Muscle of arm (tissue), 14 donors: ENCODE results near the gene FAM209A. TPM values are rescaled to one million over a fixed set of nuclear protein-coding genes. Genes with fewer than 3 reads are reported as not detected.
"Not testable (repeated sequence)": the region's sequence is repeated elsewhere in the genome, so short reads cannot be mapped to it uniquely, and the experiment has no call there.

Source experiments
- DNase-seq: peaks from one replicate; pipeline ENCODE4 v3.0.0-alpha.2; 2013
- long read RNA-seq, 11 donors: transcript quantifications; one replicate each; lab custom pipeline, GENCODE V29; 2026
- polyA plus RNA-seq, 12 donors: library from polyadenylated mRNA; unstranded; fragments of 120-200 nt; gene quantifications; one replicate each; pipeline ENCODE4 v1.2.1, GENCODE V29; 2013; ENCODE audit not compliant: insufficient read length in 12 of 12

The FAM209A gene, protein sequence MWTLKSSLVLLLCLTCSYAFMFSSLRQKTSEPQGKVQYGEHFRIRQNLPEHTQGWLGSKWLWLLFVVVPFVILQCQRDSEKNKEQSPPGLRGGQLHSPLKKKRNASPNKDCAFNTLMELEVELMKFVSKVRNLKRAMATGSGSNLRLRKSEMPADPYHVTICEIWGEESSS
- polyA plus RNA-seq = under 1 TPM in 3 of 12 donors, not detected in 9; 0.24 to 0.45 (median 0.25) TPM
- long read RNA-seq, donor 1 = 0 reads
- long read RNA-seq, donor 2 = 0 reads
- long read RNA-seq, donor 3 = 0 reads
- long read RNA-seq, donor 4 = 0 reads
- long read RNA-seq, donor 5 = 0 reads
- long read RNA-seq, donor 6 = 0 reads
- long read RNA-seq, donor 7 = 0 reads
- long read RNA-seq, donor 8 = 0 reads
- long read RNA-seq, donor 9 = 0 reads
- long read RNA-seq, donor 10 = 0 reads
- long read RNA-seq, donor 11, partial matches to known transcripts = 8 of 8 reads
- long read RNA-seq, donor 11, other reads (novel, unspliced or antisense) = 0 of 8 reads

DNA sequence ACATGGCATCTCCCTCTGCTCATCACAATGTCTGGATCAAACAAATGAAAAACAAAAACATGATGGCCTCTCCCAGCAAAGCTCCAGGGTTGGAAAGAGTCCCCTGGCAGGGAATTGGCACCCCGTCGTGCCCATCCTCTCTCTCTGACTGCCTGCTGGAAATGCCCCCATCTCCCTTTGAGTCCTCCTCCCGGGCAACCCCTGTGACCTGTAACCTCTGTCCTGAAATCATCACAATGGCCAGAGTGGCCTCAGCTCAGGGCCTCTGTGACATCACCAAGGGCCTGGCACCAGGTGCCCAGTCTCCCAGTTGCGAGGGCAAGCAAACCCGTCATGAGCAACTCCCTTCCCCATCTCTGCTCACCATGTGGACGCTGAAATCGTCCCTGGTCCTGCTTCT is at the start of gene FAM209A:
Gene FAM209A (plus strand): TSS at position 301 of the 400 bp plus-strand sequence. CDS start 65 bp downstream, at position 366.
- not testable (repeated sequence) for DNase-seq

DNA sequence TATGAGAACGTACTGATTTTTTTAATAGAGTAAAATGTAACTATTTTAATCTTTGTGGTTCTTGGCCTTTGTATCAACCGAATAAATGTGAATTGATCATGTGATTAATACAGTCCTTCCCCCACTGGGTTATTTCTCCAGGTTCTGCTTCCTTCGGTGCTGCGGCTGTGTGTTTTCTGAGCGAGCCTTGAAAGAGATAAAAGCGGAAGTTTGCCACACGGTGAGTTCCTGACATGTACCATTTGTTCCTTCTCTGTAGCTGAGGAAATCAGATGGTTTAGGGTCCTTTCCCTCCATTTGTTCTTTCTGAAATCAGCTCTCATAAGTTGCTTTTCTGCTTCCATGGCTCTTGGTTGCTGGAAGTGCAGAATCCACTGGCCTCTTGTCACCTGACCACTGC is 40.6 kb upstream of the FAM209A start:
- DNase-seq = no peak

DNA sequence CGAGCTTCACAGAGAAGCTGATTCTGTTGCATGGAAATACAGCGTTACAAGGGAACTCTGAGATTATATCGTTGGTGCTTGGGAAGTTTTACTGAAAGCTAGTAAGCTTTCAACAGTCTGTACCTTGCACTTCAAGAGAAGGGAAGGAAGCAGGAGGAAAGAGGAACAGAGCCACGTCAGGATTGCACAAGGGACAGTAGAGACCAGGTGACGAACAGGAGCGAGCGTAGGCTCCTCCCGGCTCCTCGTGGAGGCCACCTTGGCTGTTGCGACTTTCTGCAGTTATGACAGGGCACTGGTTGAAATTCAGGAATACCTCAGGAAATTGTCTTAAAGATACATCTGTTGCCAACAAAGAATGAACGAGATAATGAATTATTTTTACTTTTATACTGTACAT is 37.3 kb upstream of the FAM209A start:
- DNase-seq = no peak

DNA sequence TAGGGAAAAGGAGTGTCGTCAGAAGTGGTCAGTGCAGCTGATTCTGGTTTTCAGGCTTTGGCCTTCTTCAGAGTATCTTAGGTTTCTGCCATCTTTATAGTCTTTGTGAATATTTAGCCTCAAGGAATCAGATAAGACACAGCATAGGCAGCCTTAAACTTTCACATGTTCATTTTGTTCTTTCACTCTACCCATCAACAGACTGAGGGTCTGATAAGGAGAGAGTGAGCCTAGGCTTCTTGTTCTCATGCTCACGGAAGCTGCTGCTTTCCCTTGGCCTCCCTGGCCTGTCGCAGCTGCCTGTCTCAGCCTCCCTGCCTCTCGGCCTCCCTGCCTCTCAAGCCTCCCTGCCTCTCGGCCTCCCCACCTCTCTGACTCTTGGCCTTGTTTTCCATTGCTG is 36.0 kb upstream of the FAM209A start:
- no peak for DNase-seq

DNA sequence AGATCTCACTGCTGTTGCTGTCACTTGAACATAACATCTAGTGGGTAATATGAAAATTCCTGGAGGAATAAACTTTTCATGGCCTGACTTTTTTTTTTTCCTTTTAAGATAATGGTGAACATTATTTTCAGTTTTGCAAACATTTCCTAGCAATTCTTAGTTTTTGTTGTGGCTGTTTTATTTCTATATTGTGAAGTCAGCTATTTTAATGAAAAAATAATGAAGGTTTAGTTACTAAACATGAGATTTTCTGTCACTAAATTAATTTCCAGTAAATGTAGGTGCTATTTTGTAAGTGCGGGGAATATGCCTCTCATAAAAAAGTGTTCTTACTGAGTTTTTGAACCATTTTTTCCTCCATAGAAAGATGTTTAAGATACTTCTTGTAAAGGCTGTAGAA is 23.4 kb upstream of the FAM209A start:
- no peak for DNase-seq

DNA sequence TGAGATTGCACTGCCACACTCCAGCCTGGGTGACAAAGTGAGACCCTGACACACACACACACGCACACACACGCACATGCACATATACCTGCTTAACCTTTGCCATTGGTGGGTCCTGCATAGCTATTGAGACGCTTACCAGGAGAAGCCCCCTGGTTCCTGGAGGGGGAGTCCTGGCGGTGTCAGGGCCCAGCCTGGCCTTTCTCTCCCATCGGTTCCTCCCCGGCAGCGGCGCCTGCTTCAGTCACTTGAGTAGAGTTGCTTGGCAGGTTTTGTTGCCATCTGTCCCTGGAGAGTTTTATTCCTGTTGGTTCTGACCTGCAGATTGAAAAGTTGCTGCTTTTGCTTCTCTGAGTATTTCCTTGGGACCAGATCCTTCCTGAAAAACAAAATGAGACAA is 20.6 kb upstream of the FAM209A start:
- DNase-seq = no peak

DNA sequence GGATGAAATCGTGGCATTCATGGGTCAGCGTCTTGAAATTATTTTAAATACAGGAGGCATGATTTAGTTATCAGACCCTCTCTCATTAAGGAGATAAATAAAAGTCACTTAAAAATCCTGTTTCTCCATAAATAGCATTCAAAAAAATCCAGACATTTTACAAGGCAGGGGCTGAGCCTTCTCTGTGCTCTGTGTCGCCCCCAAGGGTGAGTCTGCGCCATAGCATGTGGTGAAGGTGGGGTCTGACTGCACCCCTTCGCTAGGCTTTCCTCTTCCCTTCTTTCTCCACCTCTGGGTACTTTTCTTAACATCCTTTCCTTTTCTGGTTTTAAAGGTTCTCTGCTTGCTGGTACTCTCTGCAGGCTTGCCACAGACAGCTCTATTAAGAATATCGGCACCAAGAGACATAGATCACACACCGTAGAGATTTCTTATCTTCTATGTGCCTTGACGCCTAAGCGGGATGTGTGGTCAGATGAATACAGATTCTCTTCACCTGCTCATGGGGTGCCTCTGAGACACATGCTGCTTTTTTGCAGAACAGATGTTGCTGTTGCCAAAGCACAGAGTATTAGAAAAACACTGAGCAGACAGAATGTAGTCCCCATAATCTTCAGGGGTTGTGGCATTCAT is 20.1 kb upstream of the FAM209A start:
- DNase-seq = no peak

DNA sequence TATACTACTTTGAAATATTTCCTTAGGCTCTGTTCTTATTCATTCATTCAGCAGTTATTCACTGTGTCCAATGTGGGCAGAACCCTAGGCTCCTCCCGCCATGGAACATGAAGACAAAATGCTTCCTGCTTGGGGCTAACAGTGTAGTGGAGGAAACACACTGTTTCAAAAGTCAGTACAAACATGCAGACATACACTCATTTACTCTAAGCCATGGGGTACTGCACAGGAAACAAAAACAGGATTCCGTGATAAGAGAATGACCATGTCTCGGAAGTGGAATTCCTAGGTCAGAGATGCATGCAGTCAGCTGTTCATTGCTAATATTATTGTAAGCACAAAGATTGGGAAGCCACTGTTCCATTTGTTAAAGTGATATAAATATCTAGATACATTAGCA is 18.4 kb upstream of the FAM209A start:
- no peak for DNase-seq

DNA sequence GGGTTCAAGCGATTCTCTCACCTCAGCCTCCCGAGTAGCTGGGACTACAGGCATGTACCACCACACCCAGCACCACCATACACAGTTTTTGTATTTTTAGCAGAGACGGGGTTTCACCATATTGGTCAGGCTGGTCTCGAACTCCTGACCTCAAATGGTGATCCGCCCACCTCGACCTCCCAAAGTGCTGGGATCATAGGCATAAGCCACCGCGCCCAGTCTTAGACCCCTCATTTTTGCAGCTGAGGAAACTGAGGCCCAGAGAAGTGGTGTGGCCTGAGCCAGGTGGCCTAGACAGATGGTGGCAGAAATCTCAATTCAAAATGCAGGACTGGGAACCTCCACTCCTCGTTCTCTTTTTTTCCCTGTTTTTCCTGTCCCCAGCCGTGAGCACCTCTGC is 12.6 kb upstream of the FAM209A start:
- DNase-seq = no peak

DNA sequence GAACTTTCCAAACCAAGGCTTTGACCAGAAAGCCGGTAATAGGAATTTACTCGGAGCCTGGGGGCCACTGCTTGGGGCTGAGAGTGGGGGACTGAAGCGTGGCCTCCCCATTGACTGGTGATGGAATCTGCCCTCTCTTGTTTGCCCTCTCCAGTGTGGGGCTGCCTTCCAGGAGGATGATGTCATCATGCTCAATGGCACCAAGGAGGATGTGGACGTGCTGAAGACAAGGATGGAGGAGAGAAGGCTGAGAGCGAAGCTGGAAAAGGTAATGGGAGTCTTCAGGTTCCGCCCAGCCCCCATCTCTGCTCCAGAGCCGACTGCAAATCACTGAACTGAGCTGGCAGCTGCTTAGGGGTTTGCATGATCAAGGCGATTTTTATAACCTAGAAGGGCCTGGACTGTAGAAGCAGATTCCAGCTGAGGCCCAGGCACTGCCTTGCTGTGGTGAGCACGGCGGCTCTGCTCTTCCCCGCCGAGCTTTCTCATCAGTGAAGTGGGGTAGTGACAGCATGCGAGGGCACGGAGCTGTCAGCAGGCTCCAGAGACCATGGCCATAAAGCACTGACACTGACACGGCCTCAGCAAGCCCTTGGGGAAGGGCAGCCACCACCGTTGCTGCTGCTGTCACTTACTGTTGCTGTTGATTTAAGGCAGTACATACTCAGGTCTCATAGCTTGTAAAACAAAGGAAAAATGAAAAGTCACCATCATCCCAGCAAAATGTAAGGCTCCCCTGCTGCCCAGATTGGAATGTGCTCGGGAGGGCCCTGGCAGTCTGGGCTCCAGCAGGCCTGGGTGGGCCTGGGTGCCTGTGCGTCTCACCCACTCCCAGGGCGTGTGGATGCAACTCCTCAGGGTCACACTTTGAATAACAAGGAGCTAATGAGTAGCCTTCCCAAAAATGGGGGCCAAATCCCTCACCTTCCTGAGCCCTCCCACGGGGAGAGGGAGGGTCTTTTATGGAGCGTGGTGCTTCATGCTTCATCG is 11.1 kb upstream of the FAM209A start:
- DNase-seq = no peak

DNA sequence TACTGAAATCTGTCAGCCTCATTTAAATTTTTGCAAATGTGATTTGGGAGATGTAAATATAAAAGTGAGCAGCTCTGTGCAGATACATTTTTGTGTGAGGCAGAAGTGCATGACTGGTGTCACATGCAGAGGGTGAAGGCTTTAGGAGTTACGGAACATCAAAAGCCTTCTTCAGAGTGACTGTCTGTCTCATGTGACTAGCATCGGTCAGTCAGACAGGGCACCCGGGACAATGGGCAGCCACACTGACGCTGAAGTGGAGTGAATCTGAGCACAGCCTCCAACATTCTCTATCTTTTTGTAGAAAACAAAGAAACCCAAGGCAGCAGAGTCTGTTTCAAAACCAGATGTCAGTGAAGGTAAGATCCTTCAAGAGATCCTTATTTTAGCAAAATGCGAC is 7.9 kb upstream of the FAM209A start:
- peak; percentile 5 for DNase-seq

DNA sequence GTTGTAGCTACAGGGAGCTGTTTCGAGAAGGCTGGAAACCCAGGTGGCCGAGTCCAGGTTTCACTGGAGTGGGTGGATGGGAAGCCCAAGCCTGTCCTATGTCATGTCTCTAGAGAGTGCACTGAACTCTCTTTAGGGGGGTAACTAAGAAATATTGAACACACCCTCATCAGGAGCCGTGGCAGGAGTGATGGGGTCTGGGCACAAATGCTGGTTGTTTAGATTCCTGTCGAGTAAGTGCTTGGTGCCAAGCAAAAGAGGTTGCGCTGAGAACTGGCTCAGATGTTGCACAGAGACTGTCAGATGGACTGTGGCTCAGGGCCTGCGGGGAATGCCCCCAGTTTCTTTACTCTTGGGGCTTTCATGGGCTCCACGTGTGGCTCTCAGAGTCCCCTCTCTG is 7.3 kb upstream of the FAM209A start:
- DNase-seq = no peak

DNA sequence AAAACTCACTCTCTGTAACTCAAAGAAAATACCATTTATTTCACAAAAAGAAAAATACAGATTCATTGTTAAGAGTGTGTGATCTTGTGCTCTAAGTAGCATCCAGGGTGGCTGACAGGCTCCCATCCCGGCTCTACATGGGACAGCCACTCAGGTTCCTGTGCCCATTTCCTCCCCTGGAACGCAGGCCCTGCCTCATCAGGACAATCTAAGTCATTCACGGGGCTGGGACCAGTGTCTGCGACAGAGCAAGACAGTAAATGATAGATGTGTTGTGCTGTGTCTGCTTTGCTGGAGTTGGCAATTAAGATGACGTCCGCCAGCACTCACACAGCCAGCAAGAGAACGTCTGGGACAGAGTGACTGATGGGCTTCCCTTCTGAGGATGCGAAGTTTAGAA is 6.9 kb upstream of the FAM209A start:
- DNase-seq = no peak

DNA sequence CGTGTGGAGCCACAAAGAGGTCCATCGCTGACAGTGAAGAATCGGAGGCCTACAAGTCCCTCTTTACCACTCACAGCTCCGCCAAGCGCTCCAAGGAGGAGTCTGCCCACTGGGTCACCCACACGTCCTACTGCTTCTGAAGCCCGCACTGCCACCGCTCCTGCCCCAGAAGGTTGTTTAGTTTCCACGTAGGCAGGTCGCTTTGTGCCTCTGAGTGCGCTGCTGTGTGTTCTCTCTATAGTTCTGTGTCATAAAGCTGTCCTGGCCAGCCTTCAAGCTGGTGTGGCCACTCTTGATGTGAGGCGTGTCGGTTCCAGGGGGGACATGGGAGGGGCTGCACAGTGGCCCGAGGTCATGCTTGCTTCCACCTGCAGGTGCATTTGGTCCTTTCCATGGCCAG is 6.4 kb upstream of the FAM209A start:
- no peak for DNase-seq

DNA sequence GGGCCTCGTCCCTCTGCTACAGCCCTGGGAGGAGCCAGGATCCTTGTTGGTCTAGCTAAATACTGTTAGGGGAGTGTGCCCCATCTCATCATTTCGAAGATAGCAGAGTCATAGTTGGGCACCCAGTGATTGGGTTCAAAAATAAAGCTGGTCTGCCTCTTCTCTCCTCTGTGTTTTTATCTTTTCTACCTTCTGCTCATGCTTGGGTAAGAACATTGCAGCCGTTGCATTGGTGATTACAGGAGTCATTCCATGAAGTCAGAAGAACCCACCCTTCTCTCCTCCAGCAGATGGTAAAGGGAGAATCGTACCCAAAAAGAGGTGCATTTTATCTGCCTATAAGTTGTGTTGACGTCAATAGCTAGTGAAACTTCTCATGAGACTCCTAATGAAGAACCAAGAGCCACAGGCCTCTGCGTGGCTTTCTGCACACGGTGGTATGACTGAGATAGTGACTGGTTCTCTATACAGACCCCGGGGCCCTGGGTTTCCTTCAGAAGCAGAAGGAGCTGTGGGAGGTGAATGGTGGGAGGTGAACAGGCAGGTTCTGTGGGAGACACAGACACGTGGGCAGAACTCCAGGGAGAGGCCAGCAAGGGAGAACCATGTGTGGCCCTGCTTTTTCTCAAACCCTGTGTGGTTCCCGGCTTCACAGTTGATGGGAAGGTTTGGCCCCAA is 5.7 kb upstream of the FAM209A start:
- DNase-seq = no peak

DNA sequence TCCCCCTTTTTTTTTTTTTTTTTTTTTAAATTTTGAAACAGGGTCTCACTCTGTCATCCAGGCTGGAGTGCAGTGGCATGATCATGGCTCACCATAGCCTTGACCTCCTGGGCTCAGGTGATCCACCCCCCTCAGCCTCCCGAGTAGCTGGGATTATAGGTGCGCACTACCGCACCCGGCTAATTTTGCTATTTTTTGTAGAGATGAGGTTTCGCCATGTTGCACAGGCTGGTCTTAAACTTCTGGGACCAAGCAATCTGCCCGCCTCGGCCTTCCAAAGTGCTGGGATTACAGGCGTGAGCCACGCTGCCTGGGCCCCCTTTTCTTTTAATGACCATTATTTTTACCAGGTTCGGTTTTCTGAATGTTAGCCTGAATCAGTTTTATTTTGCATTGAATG is 5.0 kb upstream of the FAM209A start:
- DNase-seq = no peak

DNA sequence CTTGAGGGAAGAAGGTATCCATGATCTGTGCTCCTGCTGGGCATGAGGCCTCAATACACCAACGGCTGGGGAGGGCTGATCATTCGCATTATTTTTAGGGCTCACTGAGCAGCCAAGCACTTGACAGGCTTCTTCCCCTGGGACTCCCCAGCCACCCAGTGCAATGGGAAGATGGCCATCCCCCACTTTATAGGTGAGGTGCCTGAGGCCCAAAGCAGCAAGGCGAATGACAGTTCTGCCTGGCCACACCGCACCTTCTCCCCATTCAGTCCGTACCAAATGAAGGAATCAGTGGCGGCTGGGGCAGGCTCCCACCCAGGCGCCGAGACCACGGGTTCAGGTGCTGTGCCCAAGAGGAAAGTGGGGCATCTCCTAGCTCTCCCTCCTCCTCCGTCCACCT is 4.4 kb upstream of the FAM209A start:
- DNase-seq = no peak

DNA sequence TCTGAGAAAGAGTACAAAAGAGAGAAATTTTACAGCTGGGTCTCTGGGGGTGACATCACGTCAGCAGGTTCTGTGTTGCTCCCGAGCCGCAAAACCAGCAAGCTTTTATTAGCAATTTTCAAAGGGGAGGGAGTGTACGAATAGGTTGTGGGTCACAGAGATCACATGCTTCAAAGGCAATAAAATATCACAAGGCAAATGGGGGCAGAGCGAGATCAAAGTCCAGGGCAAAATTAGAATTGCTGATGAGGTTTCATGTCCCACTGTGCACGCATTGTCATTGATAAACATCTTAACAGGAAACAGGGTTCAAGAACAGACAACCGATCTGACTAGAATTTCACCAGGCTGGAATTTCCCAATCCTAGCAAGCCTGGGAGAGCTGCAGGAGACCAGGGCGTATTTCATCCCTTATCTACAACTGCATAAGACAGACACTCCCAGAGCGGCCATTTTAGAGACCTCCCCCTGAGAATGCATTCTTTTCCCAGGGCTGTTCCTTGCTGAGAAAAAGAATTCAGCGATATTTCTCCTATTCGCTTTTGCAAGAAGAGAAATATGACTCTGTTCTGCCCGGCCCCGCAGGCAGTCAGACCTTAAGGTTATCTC is 3.7 kb upstream of the FAM209A start:
- DNase-seq = not testable (repeated sequence)

DNA sequence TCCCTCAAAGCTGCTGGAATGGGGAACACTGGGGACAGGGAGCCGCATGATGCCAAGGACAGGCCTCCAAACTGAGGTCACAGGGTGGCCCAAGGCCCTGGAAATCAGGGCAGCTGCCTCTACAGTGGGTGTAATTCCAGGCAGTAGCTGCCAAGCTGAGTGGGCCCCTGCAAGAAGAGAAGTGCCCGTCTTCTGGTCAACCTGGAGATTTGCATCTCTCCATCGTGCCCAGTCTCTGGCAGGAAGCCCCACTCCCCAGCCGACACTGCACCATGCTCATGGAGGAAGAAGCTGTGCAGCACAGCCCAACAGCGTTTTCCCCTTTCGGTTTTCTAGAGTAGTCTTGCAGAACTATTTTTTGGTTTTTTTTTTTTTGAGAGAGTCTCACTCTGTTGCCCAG is 2.2 kb upstream of the FAM209A start:
- DNase-seq = no peak

DNA sequence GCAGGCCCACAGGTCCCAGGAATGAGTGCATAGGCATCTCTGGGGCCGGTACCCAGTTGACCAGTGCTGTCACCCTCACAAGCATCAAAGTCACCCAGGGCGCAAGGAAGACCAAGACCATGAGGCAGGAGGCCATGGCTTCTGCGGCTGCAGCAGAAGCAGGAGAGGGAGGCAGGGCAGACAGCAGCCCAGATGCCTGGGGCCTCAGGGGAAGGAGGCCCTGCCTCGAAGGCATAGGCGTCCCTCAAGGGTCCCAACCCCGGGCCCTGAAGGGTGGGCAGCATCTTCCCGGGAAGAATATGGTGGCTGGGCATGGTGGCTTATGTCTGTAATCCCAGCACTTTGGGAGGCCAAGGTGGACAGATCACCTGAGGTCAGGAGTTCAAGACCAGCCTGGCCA is 3.0 kb downstream of the FAM209A start:
- no peak for DNase-seq

DNA sequence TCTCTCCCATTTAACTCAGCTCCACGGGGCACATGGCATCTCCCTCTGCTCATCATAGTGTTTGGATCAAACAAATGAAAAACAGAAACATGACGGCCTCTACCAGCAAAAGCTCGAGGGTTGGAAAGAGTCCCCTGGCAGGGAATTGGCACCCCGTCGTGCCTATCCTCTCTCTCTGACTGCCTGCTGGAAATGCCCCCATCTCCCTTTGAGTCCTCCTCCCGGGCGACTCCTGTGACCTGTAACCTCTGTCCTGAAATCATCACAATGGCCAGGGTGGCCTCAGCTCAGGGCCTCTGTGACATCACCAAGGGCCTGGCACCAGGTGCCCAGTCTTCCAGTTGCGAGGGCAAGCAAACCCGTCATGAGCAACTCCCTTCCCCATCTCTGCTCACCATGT is 8.4 kb downstream of the FAM209A start, which contains the start of gene FAM209B:
Gene FAM209B (plus strand): TSS at position 301 of the 400 bp plus-strand sequence. CDS start 96 bp downstream, at position 397.
- not testable (repeated sequence) for DNase-seq
